HG03064 (cell line): ENCODE data around the gene SART1.
"Not testable (repeated sequence)": the region's sequence is repeated elsewhere in the genome, so short reads cannot be mapped to it uniquely, and the experiment has no call there.

Experiments
- ATAC-seq: cut with Tn5 transposase; IDR thresholded peaks from one replicate; pipeline ENCODE4 v1.9.1; 2021; ENCODE audit warnings: low read depth; ENCODE audit not compliant: unreplicated experiment

The SART1 gene

DNA sequence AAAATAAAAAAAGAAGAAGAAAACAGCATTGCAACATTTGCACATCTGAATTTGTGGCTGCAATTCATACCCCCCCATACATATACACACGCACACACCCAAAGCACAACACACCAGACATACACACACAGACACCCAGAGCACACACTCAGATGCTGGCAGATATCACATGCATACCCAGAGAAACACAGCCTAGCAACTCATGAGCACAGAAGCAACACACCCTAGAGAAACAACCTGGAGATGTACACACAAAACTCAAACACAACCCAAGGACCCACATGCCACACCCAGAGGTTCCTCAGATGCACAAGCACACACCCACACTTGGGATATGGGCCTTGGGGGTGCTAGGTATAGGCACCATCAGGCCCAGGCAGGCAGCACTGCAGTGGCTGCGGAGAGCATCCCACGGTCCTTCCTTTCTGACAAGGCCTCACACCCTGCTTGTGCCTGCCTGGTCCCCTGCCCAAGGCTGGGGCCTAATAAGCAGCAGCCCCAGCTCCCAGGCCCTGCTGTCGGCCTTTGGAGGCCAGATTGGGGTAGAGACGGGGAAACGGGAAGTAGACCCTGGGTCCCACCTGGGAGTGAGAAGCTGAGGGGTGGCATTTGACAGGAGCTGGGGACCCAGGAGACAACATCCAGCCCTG lies 53.4 kb downstream of the SART1 start:
- no peak for ATAC-seq

DNA sequence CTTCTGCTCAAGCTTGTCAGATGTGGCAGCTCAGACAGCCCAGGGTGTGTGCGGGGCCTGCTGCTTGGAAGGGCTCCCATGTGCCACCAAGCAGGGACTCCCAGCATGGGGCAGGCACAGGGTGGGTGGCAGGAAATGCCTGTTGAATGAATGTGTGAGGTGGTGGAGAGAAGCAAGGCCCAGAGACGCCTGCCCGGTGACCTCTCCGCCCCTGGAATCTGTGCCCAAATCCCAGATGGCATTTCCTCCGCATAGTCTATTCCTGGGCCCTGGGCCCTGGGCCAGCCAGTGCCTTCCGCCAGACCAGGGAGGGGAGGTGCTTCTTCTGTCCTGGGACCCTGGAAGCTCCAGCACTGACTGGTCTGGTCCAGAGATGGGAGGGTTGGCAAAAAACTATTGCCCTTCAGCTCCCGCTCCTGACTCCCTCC lies 53.9 kb downstream of the SART1 start:
- no peak for ATAC-seq

DNA sequence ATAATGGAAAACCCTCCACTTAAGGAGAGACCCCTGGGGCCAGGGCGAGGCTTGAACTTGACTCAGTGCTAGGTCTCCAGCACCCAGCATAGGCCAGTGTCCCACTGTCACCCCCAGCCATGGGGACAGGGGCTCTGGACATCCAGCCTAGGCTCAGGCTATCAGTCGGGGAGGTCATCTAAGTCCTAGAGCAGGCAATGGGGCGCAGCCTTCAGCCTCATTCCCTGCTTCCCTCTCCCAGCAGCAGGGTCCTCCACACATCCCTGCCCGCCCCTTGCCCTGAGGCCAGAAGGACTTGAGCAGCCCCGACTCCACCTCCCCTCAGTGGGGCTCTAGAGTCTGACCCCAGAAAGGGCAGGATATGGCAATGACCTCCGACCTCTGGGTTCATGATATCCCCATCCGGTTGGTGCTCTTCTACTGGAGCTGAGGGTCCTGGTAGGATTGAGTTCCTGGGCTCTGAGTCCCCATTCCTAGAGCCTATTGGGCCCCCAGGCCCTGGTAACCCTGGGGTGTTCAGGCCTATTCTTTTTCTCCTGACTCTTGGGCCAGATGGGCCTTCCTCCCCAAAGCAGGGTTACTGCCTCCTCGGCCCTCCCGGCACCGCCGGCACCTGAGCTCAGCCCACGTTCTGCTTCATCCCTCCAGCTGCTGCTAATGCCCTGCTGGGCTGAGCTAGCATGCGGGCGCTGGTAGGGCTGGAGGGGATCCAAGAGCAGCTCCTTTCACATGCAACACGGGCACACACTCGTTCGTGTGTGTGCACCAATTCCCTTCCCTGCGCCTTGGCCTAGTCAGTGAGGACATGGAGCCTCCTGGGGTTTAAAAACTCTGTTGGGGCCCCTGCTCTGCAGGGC lies 54.6 kb downstream of the SART1 start:
- ATAC-seq = no peak

DNA sequence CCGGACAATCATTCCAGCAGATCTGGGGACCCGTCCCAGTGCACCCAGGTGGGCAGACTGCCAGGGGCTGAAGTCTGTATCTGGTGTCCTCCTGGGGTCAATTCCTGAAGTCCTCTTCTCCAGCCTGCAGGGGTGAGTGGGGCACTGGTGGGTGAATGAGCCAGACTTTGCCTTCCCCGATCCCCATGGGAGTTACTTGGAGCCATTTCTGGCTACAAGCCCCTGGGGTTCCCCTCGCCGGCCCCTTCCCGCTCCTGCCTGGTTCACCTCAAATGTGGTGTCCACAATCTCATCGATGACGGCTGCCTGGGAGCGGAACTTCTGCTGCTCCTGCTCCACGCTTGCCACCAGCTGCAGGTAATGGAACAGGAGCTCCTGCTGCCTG lies 55.3 kb downstream of the SART1 start:
- ATAC-seq = no peak

DNA sequence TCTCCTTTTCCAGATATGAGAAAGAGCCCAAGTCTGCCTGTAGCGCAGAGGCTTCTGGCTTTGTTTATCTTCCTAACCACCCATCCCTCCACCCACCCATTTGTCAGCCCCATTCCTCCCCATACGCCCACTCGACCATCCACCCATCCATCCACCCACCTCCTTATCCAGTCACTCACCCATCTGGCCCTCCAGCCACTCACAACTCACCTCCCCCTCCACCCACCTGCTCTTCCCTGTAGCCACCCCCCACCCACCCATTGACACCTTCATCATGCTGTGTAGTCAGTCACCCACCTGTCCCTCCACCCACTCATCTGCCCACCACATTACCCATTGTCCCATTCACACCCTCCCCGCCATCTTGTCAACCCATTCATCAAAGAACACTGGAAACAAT lies 55.8 kb downstream of the SART1 start:
- no peak for ATAC-seq

DNA sequence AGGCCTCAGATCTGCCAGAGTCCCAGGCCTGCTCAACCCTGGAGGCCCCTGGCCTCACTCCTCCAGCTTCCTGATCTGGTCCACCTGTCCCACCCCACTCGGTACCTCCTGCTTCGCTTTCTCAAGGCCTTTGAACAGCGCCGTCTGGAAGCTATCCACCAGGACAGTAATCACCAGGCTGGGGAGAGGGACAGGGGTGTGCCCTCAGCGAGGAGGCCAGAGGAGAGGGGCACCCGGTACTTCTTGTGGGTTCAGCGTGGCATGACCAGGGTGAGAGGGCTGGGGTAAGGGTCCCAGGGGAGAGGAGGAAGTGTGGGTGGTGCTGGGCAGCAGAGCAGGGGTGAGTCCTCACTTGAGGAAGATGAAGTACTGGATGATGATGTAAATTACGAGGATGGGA lies 58.7 kb downstream of the SART1 start:
- ATAC-seq = no peak

DNA sequence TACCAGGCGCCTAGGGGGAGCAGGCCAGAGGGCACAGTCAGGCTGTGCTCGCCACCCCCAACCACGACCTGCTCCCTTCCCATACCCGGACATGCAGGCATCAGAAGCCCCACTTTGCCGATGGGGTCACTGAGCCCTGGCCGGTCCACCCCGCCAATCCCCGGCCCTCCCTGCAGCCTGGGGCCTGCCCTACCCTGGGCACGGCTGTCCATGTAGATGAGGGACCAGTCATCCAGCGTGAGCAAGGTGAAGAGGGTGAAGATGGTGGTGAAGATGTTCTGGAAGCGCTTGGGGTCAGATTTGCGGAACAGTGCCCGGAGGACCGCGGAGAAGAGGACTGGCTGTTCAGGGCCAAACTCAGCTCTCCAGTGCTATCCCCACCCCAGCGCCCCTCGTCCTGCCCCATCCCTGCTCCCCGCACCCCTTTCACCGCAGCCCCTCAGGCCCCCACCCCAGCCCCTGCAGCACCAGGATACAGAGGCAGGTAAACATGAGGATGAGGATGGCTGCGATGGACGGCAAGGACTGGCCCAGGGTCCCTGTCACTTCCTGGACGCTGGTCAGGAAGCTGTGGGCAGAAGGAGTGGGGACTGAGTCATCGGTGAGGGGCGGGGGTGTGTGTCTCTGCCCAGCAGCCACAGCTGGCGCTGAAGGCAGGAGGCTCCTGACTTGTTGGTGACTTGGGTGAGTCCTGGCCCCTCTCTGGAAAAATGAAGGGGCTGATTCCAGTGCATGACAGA lies 59.3 kb downstream of the SART1 start:
- ATAC-seq = no peak

DNA sequence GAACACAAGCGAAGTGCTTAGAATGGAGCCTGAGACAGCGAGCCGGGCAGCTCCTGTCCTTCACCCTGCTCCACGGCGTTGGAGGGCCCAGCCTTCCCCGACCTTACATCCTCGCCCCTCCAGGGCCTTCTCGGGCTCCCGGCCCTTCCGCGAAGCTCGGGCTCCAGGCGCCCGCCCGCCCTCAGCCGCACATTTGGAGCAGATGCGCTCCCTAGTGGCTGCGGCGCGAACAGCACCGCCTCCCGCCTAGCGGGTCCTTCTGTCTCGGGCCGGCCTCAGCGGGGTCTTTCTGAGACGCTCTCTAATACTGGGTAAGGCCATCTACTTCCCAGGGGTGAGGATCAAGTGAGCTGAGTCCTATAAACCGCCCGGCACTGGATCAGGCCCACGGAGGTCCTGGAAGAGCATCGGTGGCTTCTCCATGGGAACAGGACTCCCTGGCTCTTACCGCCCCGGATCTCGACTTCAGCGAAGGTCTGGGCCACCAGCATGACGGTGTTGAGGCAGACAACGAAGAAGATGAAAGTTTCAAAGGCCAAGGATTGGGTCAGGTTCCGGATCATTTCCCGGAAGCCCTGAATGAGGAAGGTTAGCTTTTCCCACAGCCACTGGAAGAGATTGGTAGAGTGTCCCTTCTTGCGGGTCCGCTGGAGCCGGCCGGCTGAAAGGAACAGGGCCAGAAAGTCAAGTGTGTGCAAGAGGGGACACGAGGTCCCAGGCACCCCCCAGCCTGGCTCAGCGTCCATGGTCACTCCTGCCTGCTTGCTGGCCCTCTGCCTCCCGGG lies 61.1 kb downstream of the SART1 start:
- no peak for ATAC-seq

DNA sequence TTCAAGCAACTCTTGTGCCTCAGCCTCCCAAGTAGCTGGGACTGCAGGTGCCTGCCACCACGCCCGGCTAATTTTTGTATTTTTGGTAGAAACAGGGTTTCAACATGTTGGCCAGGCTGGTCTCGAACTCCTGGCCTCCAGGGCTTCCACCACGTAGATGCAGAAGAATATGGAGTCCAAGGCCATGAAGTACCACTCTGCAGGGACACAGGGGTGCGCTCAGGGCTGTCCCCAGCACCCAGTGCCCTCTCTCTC lies 61.6 kb downstream of the SART1 start:
- ATAC-seq = not testable (repeated sequence)

DNA sequence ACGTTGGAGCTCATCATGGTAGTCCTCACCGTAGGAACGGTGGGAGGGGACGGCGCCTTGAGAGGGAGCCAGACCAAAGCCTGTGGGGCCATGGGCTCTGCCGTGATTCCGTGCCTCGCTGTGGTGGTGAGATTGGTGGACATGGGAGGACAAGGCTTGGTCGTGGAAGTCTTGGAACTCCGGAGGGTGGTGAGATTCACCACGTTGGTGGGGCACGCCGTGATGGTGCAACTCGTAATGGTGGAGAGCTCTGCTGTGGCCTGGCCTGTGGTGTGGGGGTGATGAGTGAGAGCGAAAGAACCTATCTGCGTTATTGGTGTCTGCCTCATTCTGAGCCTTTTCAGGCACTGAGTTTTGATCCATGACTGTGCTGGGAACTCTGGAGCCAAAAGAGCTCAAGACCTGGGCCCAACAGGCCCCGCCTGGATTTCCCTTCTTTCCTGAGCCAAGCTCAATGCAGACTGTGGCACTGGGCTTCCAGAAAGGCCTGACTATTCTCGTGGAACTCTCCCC lies 64.5 kb downstream of the SART1 start, which contains the start of gene CATSPER1:
CATSPER1 (minus strand) TSS at position 463 of the 513 bp plus-strand sequence; CDS start at position 363, 100 bp downstream.
- no peak for ATAC-seq
